GM10266 (cell line): Measurements from ENCODE around the gene OPTC.

Source experiments
- DNase-seq: peaks from one replicate; pipeline ENCODE4 v3.0.0; 2012; ENCODE audit errors: extremely low spot score
- CTCF ChIP-seq: IDR thresholded peaks from 2 replicates; pipeline ENCODE4 v1.5.1; 2012; ENCODE audit warnings: mild to moderate bottlenecking, low read depth; ENCODE audit not compliant: control insufficient read depth, insufficient read depth; ENCODE audit errors: missing control alignments

OPTC gene

GRCh38 chr1:203525685-203526084 is 31.7 kb downstream of the OPTC start:
- no peak for TF ChIP-seq CTCF
- DNase-seq: no peak

GRCh38 chr1:203526130-203526529 is 32.2 kb downstream of the OPTC start:
- TF ChIP-seq CTCF: no peak
- DNase-seq: no peak

- no peak for DNase-seq
- no peak for TF ChIP-seq CTCF
Observed at GRCh38 chr1:203526572-203526971, 32.6 kb downstream of the OPTC start.

- DNase-seq: no peak
- TF ChIP-seq CTCF: no peak
Observed at GRCh38 chr1:203527013-203527412, 33.1 kb downstream of the OPTC start.

DNA sequence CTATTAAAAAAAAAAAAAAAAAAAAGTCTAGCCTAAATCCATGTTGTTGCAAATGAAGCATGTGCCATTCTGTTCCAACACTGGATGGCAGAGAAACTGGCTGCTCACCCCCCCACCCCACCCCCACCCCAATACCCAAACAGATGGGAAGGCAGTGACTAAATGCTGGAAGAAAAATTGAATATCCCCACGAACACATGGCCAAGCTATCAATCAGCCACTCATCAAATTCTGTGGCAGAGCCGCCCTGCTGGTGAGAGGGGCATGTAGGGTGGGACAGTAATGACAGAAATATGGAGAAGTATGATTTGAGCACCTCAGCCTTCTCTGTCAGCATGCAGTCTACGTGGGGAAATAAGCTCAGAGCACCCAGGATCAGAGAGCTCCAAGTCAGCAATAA is 34.1 kb downstream of the OPTC start:
- no peak for DNase-seq
- TF ChIP-seq CTCF: no peak

GRCh38 chr1:203528976-203529835 is 35.3 kb downstream of the OPTC start:
- no peak for TF ChIP-seq CTCF
- DNase-seq: no peak

DNA sequence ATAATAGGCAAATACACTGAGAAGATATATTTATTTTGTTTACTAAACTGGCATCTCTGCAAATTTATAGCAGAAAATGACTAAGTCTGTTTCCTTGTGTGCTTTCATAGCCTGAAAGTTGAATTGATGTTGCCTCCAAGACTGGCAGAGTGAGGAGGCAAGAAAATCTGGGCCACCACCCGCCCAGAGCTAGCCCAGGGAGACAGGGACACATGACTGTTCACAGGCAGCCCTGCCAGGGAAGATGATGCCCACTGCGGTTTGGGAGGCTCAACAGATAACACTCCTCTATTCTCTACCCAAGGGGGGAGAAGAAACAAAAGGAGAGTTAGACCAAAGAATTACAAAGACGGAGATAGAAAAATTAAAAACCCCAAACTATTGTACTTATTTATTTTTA is 37.1 kb downstream of the OPTC start:
- TF ChIP-seq CTCF: no peak
- DNase-seq: no peak
